Stimulated activated CD4-positive, alpha-beta T cell treated with anti-CD3 and anti-CD28 coated beads, TNF-alpha, amount 100 ng/mL, for 4 hours (primary cell): ENCODE measurements around the gene MADCAM1.

ENCODE experiments used
- DNase-seq, 3 experiments: peaks; one replicate each; pipeline ENCODE4 v3.0.0-alpha.2; 2020; ENCODE audit warnings: low read depth in 3 of 3

The MADCAM1 gene

DNA sequence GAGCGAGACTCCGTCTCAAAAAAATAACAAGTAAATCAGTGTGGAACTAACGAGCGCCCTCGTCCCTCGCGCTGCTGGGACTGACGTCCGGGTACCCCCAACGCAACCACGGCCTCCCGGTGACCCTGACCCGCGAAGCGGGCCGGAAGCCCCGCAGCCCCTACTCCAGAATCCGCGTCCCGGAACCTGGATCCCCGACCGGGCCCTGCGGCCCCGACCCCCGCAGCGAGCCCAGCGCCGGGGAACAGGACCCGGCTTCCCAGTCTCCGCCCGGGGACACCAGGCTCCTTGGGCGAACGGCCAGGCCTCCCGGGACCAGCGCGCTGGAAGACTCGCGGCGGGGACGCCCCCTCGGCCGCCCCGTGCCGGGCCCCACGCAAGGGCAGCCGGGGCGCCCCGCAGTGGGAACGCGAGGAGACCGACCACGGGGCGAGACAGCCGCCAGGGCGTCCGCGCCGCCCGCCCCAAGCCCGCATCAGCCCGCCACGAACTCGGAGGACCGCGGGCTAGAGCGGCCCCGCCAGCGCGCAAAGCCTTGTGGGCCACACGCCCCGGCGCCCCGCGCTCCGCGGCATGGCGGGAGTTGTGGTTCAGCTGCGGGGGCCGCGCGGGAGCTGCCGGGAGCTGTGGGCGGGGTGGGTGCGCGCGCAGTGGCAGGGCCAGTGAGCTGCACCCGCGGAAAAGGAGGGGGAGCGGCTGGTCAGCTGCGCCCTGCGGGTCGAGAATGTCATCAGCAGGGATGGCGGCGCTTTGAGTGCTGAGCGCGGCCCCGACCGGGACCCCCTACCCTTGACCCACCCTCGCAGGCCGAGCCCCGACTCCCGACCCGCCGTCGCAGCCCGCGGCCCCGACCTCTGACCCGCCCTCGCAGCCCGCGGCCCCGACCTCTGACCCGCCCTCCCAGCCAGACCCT is 7.5 kb upstream of the MADCAM1 start:
- peak; percentile 87 to 94 (median 91) for DNase-seq

DNA sequence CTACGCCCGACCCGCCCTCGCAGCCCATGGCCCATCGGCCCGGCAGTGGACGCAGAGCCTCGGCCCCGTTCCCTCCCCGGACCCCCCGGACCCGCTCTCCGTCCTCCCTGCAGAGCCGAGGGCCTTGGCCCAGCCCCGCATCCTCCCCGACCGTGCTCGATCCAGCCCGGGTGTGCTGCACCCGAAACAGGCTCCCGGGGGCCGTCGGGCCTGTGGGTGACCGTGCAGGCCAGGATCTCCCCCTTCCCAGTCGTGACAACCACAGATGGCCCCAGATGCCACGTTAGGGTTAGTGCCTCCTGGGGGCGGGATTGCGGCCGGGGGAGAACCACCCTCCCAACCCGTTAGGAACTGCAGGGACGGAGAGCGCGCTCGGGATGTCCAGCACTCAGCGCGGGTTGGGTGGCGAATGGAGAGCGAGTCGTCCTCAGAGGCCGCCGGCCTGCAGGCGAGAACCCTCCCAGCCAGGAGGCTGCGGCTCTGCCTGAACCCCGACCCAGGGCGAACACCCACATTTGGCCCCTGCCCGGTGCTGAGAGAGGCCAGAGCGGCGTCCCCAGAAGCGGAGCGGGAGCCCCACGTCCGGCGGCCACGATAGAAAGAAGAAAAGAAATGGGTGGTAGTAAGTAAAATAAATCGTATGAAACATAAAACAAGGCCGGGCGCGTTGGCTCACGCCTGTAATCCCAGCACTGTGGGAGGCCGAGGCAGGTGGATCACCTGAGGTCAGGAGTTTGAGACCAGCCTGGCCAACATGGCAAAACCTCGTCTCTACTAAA is 6.7 kb upstream of the MADCAM1 start:
- DNase-seq, result no peak

DNA sequence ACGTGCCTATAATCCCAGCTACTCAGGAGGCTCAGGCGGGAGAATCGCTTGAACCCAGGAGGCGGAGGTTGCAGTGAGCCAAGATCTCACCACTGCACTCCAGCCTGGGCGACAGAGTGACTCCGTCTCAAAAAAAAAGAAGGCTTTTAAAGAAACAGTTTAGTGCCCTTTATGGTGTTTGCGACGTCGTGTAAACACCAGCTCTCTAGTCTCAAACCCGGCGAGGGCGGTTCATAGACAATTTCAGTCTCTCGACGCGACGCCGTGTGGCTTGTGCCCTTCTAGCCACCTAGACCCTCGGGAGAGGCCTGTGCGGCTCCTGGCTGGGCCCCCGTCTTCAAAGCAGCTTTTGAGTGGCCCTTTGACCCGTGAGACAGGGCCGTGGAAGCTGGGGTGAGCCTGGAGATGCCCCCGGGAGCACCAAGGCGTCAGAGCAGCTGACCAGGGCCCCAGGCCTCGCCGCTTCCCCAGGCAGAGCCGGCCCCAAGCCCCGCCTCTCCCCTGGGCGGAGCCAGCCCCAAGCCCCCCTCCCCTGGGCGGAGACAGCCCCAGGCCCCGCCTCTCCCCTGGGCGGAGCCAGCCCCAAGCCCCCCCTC is 5.0 kb upstream of the MADCAM1 start:
- DNase-seq, result no peak

DNA sequence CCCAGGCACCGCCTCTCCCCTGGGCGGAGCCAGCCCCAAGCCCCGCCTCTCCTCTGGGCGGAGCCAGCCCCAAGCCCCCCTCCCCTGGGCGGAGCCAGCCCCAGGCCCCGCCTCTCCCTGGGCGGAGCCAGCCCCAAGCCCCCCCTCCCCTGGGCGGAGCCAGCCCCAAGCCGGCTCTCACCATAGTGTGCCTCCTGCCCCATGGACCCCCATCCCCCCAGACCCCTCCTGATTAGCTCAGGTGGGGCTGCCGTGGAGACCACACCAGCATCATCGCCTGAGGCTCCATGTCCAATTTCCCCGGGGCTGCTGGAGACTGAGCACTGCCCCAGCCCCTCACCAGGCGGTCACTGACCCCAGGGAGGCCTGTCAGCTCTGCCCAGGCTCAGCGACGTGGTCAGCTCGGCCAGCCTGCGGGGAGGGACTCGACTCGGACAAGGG is 4.2 kb upstream of the MADCAM1 start:
- no peak for DNase-seq

GRCh38 chr19:493391-494170 is 2.7 kb upstream of the MADCAM1 start:
- no peak for DNase-seq

- no peak for DNase-seq
Measured at GRCh38 chr19:494171-495080, 1.9 kb upstream of the MADCAM1 start.

DNA sequence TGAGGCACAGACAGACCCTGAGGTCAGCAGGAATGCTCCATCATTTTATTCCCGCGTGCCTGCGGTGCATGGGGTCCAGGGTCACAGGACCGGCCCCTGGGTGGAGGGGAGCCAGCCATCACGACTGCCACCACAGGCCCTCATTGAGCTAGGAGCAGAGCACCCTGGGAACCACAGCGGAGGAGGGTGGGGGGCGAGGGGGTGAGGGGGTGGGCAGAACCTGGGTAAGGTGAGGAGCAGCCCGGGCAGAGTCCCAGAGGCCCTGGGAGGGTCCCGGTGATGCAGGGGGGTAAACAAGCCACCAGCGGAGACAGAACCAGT is 1.2 kb upstream of the MADCAM1 start:
- no peak for DNase-seq

DNA sequence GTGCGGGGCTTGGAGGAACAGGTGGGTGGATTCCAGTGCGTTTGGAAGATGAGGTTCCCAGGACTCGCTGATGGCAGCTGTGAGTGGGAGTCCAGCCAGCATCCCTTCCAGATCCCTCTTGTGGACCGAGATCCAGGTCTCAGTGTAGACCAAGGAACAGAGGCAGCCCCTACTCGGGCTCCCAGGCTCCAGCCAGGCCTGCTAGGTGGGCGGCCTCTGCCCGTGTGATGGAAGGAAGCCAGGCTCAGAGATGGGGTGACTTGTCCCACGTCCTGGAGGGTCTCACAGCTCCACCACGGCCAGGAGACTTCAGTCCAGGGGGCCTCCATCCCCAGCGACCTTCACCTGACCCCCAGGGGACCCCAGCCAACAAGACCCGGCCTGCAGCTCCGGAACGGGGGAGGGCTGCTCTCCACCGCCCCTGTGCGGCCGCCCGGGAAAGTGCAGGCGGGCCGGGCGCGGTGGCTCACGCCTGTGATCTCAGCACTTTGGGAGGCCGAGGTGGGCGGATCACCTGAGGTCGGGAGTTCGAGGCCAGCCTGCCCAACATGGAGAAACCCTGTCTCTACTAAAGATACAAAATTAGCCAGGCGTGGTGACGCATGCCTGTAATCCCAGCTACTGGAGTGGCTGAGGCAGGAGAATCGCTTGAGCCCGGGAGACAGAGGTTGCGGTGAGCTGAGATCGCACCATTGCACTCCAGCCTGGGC is 729 bp upstream of the MADCAM1 start:
- no peak for DNase-seq

DNA sequence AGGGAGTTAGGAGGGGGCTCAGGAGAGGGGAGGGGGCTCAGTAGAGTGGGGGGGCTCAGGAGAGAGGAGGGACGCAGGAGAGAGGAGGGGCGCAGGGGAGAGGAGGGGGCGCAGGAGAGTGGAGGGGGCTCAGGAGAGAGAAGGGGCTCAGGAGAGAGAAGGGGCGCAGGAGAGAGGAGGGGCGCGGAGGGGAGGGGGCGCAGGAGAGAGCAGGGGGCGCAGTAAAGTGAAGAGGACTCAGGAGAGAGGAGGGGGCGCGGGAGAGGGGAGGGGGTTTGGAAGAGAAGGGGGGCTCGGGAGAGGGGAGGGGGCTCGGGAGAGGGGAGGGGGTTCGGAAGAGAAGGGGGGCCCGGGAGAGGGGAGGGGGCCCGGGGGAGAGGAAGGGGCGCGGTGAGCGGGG is 700 bp downstream of the MADCAM1 start:
- no peak for DNase-seq

DNA sequence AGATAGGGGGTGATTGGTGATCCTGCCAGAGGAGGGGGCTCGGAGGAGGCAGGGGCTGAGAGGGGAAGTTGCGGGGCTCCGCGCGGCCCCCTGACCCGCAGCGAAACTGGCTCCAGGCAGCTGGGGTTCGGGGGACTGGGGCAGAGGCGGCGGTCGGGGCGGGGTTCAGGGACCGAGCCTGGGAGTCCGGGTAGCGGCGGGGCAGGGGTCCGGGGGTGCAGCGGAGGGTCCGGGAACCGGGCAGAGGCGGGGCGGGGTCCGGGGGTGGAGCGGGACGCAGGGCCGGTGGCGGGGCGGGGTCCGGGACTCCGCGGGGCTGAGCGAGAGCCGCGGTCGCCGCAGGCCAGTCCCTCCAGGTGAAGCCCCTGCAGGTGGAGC is 1.2 kb downstream of the MADCAM1 start:
- no peak for DNase-seq

GRCh38 chr19:497869-498510 is 1.7 kb downstream of the MADCAM1 start:
- no peak for DNase-seq

DNA sequence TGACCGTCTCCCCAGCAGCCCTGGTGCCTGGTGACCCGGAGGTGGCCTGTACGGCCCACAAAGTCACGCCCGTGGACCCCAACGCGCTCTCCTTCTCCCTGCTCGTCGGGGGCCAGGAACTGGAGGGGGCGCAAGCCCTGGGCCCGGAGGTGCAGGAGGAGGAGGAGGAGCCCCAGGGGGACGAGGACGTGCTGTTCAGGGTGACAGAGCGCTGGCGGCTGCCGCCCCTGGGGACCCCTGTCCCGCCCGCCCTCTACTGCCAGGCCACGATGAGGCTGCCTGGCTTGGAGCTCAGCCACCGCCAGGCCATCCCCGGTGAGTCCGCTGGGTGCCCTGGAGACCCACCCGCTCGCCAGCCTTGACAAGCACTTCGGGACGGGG is 2.2 kb downstream of the MADCAM1 start:
- no peak for DNase-seq

DNA sequence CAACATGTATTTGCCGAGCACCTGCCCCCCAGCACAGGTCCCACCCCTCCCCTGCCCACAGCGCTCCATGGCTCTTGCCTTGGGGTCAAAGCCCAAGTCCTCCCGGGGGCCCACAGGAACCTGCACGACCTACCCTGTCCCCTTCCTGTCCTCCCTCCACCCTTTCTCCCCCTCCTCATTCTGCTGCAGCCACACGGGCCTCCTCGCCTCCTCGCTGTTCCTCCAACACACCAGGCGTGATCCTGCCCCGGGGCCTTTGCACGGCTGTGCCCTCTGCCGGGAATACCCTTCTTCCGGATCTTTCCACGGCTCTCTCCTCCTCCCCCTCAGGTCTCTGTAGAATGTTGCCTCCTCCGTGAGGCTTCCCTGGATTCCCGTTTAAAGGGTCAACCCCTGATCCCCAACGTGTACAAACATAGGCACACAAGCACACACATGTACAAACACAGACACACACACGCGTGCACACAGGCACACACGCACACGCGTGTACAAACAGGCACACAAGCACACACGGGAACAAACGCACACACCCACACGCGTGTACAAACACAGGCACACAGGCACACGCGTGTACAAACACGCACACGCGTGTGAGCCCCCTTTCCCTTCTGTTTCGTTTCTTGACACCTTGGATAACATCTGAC is 2.8 kb downstream of the MADCAM1 start:
- DNase-seq, result no peak

GRCh38 chr19:501646-502045 is 5.4 kb downstream of the MADCAM1 start:
- DNase-seq, result no peak

DNA sequence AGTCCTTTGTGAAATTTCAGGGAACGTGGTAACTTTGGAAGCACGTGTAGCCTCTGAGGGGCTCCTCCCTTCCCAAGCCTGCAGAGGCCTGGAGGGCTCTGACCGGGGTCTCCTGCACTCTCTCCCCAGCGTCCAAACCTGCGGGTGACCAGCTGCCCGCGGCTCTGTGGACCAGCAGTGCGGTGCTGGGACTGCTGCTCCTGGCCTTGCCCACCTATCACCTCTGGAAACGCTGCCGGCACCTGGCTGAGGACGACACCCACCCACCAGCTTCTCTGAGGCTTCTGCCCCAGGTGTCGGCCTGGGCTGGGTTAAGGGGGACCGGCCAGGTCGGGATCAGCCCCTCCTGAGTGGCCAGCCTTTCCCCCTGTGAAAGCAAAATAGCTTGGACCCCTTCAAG is 8.3 kb downstream of the MADCAM1 start:
- DNase-seq, result no peak

GRCh38 chr19:506404-507285 is 10.4 kb downstream of the MADCAM1 start:
- peak; percentile 84 to 89 (median 88) for DNase-seq

- peak; percentile 73 to 76 (median 75) for DNase-seq
Measured at GRCh38 chr19:507286-508203, 11.3 kb downstream of the MADCAM1 start, which contains the start of gene TPGS1. Gene TPGS1, plus strand, starts transcription at chr19:507497. Its CDS starts 10 bp downstream, at chr19:507507.
